Daoy (cell line): ENCODE measurements around the gene DUS1L. TPM values are rescaled to one million over a fixed set of nuclear protein-coding genes. Genes with fewer than 3 reads are reported as not detected.

Experiments
- DNase-seq: peaks from one replicate; pipeline ENCODE4 v3.0.0-alpha.2; 2015; ENCODE audit warnings: low read depth
- total RNA-seq: library from RNA; depleted of rRNA; stranded (reverse); fragments of >200 nt; shearing (Covaris generic); gene quantifications from 2 replicates; pipeline ENCODE4 v1.2.3, GENCODE V29; 2014; rRNA removed

The DUS1L gene
- total RNA-seq, result 82.5 and 99.0 TPM in 2 replicates

GRCh38 chr17:82065638-82066303 is at the start of gene DUS1L:
Gene DUS1L (minus strand): TSS chr17:82065804. CDS start chr17:82065059, 745 bp downstream.
- DNase-seq, result peak; percentile 61

- no peak for DNase-seq
These were observed 49.3 kb upstream of the DUS1L start for GRCh38 chr17:82114872-82115271.

GRCh38 chr17:82114447-82114846 is 48.8 kb upstream of the DUS1L start:
- no peak for DNase-seq

GRCh38 chr17:82113941-82114340 is 48.3 kb upstream of the DUS1L start:
- DNase-seq, result no peak

GRCh38 chr17:82113422-82113821 is 47.8 kb upstream of the DUS1L start:
- no peak for DNase-seq

GRCh38 chr17:82112914-82113311 is 47.3 kb upstream of the DUS1L start:
- no peak for DNase-seq

- no peak for DNase-seq
These were observed 46.7 kb upstream of the DUS1L start for GRCh38 chr17:82112181-82112913.

- no peak for DNase-seq
These were observed 44.7 kb upstream of the DUS1L start for GRCh38 chr17:82110298-82110697.

- DNase-seq, result no peak
These were observed 43.4 kb upstream of the DUS1L start for GRCh38 chr17:82108961-82109475.

GRCh38 chr17:82108496-82108945 is 42.9 kb upstream of the DUS1L start:
- DNase-seq, result no peak

- DNase-seq, result no peak
These were observed 42.4 kb upstream of the DUS1L start for GRCh38 chr17:82108038-82108437.

GRCh38 chr17:82107341-82107860 is 41.8 kb upstream of the DUS1L start:
- DNase-seq, result no peak

- DNase-seq, result no peak
These were observed 41.2 kb upstream of the DUS1L start for GRCh38 chr17:82106688-82107305.

GRCh38 chr17:82105882-82106687 is 40.5 kb upstream of the DUS1L start:
- DNase-seq, result peak; percentile 53

- DNase-seq, result no peak
These were observed 39.8 kb upstream of the DUS1L start for GRCh38 chr17:82105417-82105881.

GRCh38 chr17:82104797-82105416 is 39.3 kb upstream of the DUS1L start:
- no peak for DNase-seq

GRCh38 chr17:82103553-82104451 is 38.2 kb upstream of the DUS1L start:
- DNase-seq, result no peak

GRCh38 chr17:82101767-82102679 is 36.4 kb upstream of the DUS1L start:
- DNase-seq, result no peak

GRCh38 chr17:82101301-82101715 is 35.7 kb upstream of the DUS1L start:
- DNase-seq, result no peak
